ENCODE results near the gene PCDHGA10. TPM values are rescaled to one million over a fixed set of nuclear protein-coding genes. Genes with fewer than 3 reads are reported as not detected.
A peak's percentile ranks its signal among the peaks of the same experiment; 100 is the strongest.
"Not testable (repeated sequence)": the region's sequence is repeated elsewhere in the genome, so short reads cannot be mapped to it uniquely, and the experiment has no call there.

PCDHGA10 gene
- under 1 TPM; 0.07 to 0.10 TPM for total RNA-seq

- H3K27ac Mint-ChIP-seq = no peak within 1 kb of the TSS
- peaks cover 23% of the 10 kb centered on the region for H3K9me3 Mint-ChIP-seq
- H3K27me3 Mint-ChIP-seq = peaks cover 61% of the 10 kb centered on the region
- peak; percentile 69 for DNase-seq
- ChIA-PET CTCF (interaction anchor here (0.6 to 3.3 kb wide), 32 partner anchors 8 to 236 kb away, joined by 3 to 59 read pairs (median 4); partner anchors contain the start of genes PCDHB10, PCDHB8, PCDHGA11 and PCDHGA12), POLR2A (no interaction called here)
- H3K4me1 Mint-ChIP-seq (ENCODE audit: low read depth) = peaks cover 18% of the 10 kb centered on the region
- peaks cover 25% of the 10 kb centered on the region for H3K36me3 Mint-ChIP-seq
- intact Hi-C loops (cut with micrococcal nuclease) = loop anchor here (2.0 to 10.0 kb wide), 4 partner anchors 48 to 146 kb away; partner anchors contain the start of gene PCDHGA5
- peak within 1 kb of the TSS; percentile 66 for H3K4me3 Mint-ChIP-seq
These were observed at the start of gene PCDHGA10 for GRCh38 chr5:141412854-141413539. Gene PCDHGA10, plus strand, starts transcription at chr5:141412987. Its CDS starts 189 bp downstream, at chr5:141413176.

GRCh38 chr5:141363952-141364660, 48.7 kb upstream of the PCDHGA10 start, which contains the start of gene PCDHGA5:
Gene PCDHGA5, plus strand, starts transcription at chr5:141364162. Its CDS starts 169 bp downstream, at chr5:141364331.
- Mint-ChIP-seq H3K4me1 (ENCODE audit: low read depth) (peaks cover 2% of the 10 kb centered on the region), H3K27me3 (peaks cover 71% of the 10 kb centered on the region), H3K4me3 (no peak within 1 kb of the TSS), H3K36me3 (peaks cover 38% of the 10 kb centered on the region), H3K27ac (no peak within 1 kb of the TSS), H3K9me3 (peaks cover 48% of the 10 kb centered on the region)
- POLR2A ChIA-PET = interaction anchor here (1.4 kb wide), 1 partner anchor 43 kb away, joined by 3 read pairs; the partner anchor contains the start of gene TAF7
- intact Hi-C loops (cut with micrococcal nuclease) = loop anchor here (10.0 kb wide), 1 partner anchor 51 kb away; the partner anchor contains the start of genes PCDHGA10 and PCDHGB7
- DNase-seq = no peak
- CTCF ChIA-PET = no interaction called here

GRCh38 chr5:141366016-141366896, 46.5 kb upstream of the PCDHGA10 start:
- Mint-ChIP-seq H3K27ac (no peak overlapping the region), H3K27me3 (peaks cover 67% of the 10 kb centered on the region), H3K4me1 (ENCODE audit: low read depth) (peaks cover 5% of the 10 kb centered on the region), H3K36me3 (peaks cover 32% of the 10 kb centered on the region), H3K9me3 (peaks cover 38% of the 10 kb centered on the region), H3K4me3 (no peak overlapping the region)
- intact Hi-C loops (cut with micrococcal nuclease) = loop anchor here (10.0 kb wide), 1 partner anchor 49 kb away; the partner anchor contains the start of genes PCDHGA10 and PCDHGB7
- POLR2A ChIA-PET = no interaction called here
- DNase-seq = no peak
- CTCF ChIA-PET = interaction anchor here (1.1 kb wide), 1 partner anchor 198 kb away, joined by 3 read pairs; no protein-coding TSS in a partner anchor

GRCh38 chr5:141369994-141370848, 42.6 kb upstream of the PCDHGA10 start, which contains the start of gene PCDHGB3:
Gene PCDHGB3, plus strand, starts transcription at chr5:141370242. Its CDS starts 153 bp downstream, at chr5:141370395.
- H3K36me3 Mint-ChIP-seq = peaks cover 28% of the 10 kb centered on the region
- H3K27ac Mint-ChIP-seq = no peak within 1 kb of the TSS
- peaks cover 48% of the 10 kb centered on the region for H3K27me3 Mint-ChIP-seq
- intact Hi-C loops (cut with micrococcal nuclease) = loop anchor here (10.0 kb wide), 1 partner anchor 45 kb away; the partner anchor contains the start of genes PCDHGA10 and PCDHGB7
- peak; percentile 55 for DNase-seq
- H3K4me1 Mint-ChIP-seq (ENCODE audit: low read depth) = peaks cover 5% of the 10 kb centered on the region
- H3K9me3 Mint-ChIP-seq = peaks cover 30% of the 10 kb centered on the region
- H3K4me3 Mint-ChIP-seq = peak within 1 kb of the TSS; percentile 68
- POLR2A ChIA-PET = interaction anchor here (0.7 kb wide), 1 partner anchor 194 kb away, joined by 3 read pairs; no protein-coding TSS in a partner anchor
- CTCF ChIA-PET = interaction anchor here (0.7 to 2.8 kb wide), 20 partner anchors 10 to 197 kb away, joined by 3 to 25 read pairs (median 4); partner anchors contain the start of genes PCDHB9, PCDHGA10, PCDHGA12 and PCDHGB2

- H3K4me3 Mint-ChIP-seq = no peak overlapping the region
- no peak overlapping the region for H3K27ac Mint-ChIP-seq
- intact Hi-C loops (cut with micrococcal nuclease) = no loop called here
- CTCF ChIA-PET = interaction anchor here (0.6 to 2.8 kb wide), 6 partner anchors 15 to 192 kb away, joined by 4 to 25 read pairs (median 5); partner anchors contain the start of gene PCDHGA10
- peaks cover 5% of the 10 kb centered on the region for H3K4me1 Mint-ChIP-seq (ENCODE audit: low read depth)
- peaks cover 44% of the 10 kb centered on the region for H3K27me3 Mint-ChIP-seq
- DNase-seq = no peak
- H3K9me3 Mint-ChIP-seq = peaks cover 29% of the 10 kb centered on the region
- POLR2A ChIA-PET = no interaction called here
- H3K36me3 Mint-ChIP-seq = peaks cover 26% of the 10 kb centered on the region
These were observed 41.0 kb upstream of the PCDHGA10 start for GRCh38 chr5:141371572-141372475.

GRCh38 chr5:141373673-141374317, 39.0 kb upstream of the PCDHGA10 start, which contains the start of gene PCDHGA6:
Gene PCDHGA6, plus strand, starts transcription at chr5:141373891. Its CDS starts 193 bp downstream, at chr5:141374084.
- intact Hi-C loops (cut with micrococcal nuclease) = no loop called here
- peaks cover 33% of the 10 kb centered on the region for H3K9me3 Mint-ChIP-seq
- ChIA-PET POLR2A (no interaction called here), CTCF (interaction anchor here (0.7 to 1.5 kb wide), 5 partner anchors 15 to 191 kb away, joined by 3 to 5 read pairs (median 3); partner anchors contain the start of gene PCDHGB6)
- DNase-seq = no peak
- peak within 1 kb of the TSS; percentile 27 for H3K4me3 Mint-ChIP-seq
- peaks cover 5% of the 10 kb centered on the region for H3K4me1 Mint-ChIP-seq (ENCODE audit: low read depth)
- H3K27me3 Mint-ChIP-seq = peaks cover 39% of the 10 kb centered on the region
- peaks cover 26% of the 10 kb centered on the region for H3K36me3 Mint-ChIP-seq
- no peak within 1 kb of the TSS for H3K27ac Mint-ChIP-seq

GRCh38 chr5:141374627-141375026, 38.2 kb upstream of the PCDHGA10 start:
- peaks cover 26% of the 10 kb centered on the region for H3K36me3 Mint-ChIP-seq
- ChIA-PET POLR2A (no interaction called here), CTCF (interaction anchor here (0.7 to 1.5 kb wide), 3 partner anchors 16 to 182 kb away, joined by 3 to 5 read pairs (median 3); partner anchors contain the start of gene PCDHGB6)
- peaks cover 5% of the 10 kb centered on the region for H3K4me1 Mint-ChIP-seq (ENCODE audit: low read depth)
- peaks cover 33% of the 10 kb centered on the region for H3K9me3 Mint-ChIP-seq
- no peak overlapping the region for H3K4me3 Mint-ChIP-seq
- H3K27ac Mint-ChIP-seq = no peak overlapping the region
- intact Hi-C loops (cut with micrococcal nuclease) = no loop called here
- H3K27me3 Mint-ChIP-seq = peaks cover 40% of the 10 kb centered on the region
- DNase-seq = no peak

GRCh38 chr5:141375444-141376155, 37.2 kb upstream of the PCDHGA10 start:
- H3K27ac Mint-ChIP-seq; POLR2A ChIA-PET; H3K4me1 Mint-ChIP-seq (ENCODE audit: low read depth); intact Hi-C loops (cut with micrococcal nuclease); DNase-seq; H3K4me3 Mint-ChIP-seq; CTCF ChIA-PET: not testable (repeated sequence)
- Mint-ChIP-seq H3K9me3 (peaks cover 33% of the 10 kb centered on the region), H3K36me3 (peaks cover 23% of the 10 kb centered on the region), H3K27me3 (peaks cover 35% of the 10 kb centered on the region)
